Neural crest cell (in vitro differentiated cells): ENCODE data around the gene UGT1A9. TPM values are rescaled to one million over a fixed set of nuclear protein-coding genes. Genes with fewer than 3 reads are reported as not detected.

ENCODE experiments used
- DNase-seq: peaks from one replicate; pipeline ENCODE4 v3.0.0; 2021; ENCODE audit warnings: low read depth, mixed read lengths, low spot score
- H3K27ac Mint-ChIP-seq: one replicate; pipeline ENCODE4 v1.8.0; 2021; ENCODE audit warnings: mild to moderate bottlenecking, mixed read lengths; ENCODE audit not compliant: unreplicated experiment
- H3K27me3 Mint-ChIP-seq: 2 replicates; pipeline ENCODE4 v1.8.0; 2021; ENCODE audit warnings: low read depth, mild to moderate bottlenecking, mixed read lengths
- H3K36me3 Mint-ChIP-seq: 2 replicates; pipeline ENCODE4 v1.8.0; 2021; ENCODE audit warnings: low read depth, mild to moderate bottlenecking, mixed read lengths
- H3K4me1 Mint-ChIP-seq: 2 replicates; pipeline ENCODE4 v1.8.0; 2021; ENCODE audit warnings: mixed read lengths
- H3K4me3 Mint-ChIP-seq: one replicate; pipeline ENCODE4 v1.8.0; 2021; ENCODE audit warnings: mild to moderate bottlenecking, mixed read lengths
- H3K9me3 Mint-ChIP-seq: 2 replicates; pipeline ENCODE4 v1.8.0; 2021; ENCODE audit warnings: mixed read lengths
- total RNA-seq: library from RNA; stranded (reverse); gene quantifications from 2 replicates; pipeline ENCODE4 v1.2.1, GENCODE V29; 2021
- TF ChIP-seq, protein P1 (sequence below): fragments of 200-600 bp; sonication (generic); conservative IDR thresholded peaks from 2 replicates; pipeline ENCODE4 v1.5.0; 2021; ENCODE audit warnings: antibody characterized with exemption, mild to moderate bottlenecking

Gene UGT1A9
- total RNA-seq, 1 donor from 2014 or later: not detected

DNA sequence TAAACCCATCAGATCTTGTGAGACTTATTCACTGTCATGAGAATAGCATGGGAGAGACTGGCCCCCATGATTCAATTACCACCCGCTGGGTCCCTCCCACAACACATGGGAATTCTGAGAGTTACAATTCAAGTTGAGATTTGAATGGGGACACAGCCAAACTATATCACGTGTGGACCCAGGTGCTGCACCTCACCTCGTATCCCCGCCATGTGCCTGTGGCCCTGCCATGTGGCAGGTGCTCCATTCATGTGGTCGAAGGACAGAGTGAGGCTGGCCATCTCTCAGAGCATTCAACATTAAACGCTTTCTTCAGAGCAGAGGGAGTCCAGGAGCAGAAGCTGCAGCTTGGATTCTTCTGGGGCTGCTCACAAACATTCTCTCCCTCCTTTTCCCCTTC, 138.7 kb downstream of the UGT1A9 start:
- no peak for DNase-seq
- H3K9me3 Mint-ChIP-seq: no peaks in the 10 kb centered on the region
- H3K27me3 Mint-ChIP-seq: no peaks in the 10 kb centered on the region
- no peak overlapping the region for H3K27ac Mint-ChIP-seq
- TF ChIP-seq, protein P1, sequence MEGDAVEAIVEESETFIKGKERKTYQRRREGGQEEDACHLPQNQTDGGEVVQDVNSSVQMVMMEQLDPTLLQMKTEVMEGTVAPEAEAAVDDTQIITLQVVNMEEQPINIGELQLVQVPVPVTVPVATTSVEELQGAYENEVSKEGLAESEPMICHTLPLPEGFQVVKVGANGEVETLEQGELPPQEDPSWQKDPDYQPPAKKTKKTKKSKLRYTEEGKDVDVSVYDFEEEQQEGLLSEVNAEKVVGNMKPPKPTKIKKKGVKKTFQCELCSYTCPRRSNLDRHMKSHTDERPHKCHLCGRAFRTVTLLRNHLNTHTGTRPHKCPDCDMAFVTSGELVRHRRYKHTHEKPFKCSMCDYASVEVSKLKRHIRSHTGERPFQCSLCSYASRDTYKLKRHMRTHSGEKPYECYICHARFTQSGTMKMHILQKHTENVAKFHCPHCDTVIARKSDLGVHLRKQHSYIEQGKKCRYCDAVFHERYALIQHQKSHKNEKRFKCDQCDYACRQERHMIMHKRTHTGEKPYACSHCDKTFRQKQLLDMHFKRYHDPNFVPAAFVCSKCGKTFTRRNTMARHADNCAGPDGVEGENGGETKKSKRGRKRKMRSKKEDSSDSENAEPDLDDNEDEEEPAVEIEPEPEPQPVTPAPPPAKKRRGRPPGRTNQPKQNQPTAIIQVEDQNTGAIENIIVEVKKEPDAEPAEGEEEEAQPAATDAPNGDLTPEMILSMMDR: no peak
- no peak overlapping the region for H3K4me3 Mint-ChIP-seq
- no peaks in the 10 kb centered on the region for H3K4me1 Mint-ChIP-seq
- no peaks in the 10 kb centered on the region for H3K36me3 Mint-ChIP-seq

DNA sequence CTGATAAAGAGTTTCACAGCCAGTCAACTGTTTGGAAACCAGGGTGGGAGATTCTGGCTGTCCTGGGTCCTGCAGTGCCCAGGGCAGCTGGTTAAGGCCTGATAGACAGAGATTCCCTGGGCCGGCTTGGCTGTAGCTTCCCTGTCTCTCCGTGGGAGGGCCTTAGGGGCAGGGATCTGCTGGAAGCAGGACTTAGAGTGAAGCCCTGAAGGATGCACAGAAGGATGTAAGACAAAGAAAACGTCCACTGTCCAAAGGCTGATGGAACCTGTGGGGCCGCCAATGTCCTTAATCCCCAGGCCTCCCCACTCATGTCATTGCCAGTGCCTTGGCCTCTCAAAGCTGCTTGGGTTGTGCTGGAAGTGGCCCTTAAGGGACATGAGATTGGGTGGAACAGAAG, 139.4 kb downstream of the UGT1A9 start:
- no peak overlapping the region for H3K4me3 Mint-ChIP-seq
- no peaks in the 10 kb centered on the region for H3K9me3 Mint-ChIP-seq
- no peaks in the 10 kb centered on the region for H3K36me3 Mint-ChIP-seq
- no peak for DNase-seq
- peaks cover 2% of the 10 kb centered on the region for H3K4me1 Mint-ChIP-seq
- H3K27ac Mint-ChIP-seq: no peak overlapping the region
- TF ChIP-seq, protein P1: no peak
- no peaks in the 10 kb centered on the region for H3K27me3 Mint-ChIP-seq

DNA sequence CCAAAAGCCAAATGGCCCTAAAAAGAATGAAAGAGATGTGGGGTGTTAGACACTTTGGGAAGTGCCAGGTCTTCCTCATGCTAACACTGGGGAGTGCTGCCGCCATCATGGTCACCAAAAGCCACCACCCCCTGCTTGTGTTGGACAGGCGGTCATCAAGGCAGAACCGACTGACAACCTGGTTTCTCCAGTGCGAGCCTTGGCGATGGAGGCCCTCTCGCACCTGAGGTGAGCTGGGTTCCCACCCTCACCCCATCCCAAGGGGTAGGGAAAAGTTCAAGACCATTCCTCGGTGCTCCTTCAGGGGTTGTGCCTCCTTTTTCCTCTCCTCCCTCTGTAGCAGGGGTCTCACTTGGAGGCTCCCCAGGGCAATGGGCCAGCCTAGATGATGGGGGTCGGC, 140.0 kb downstream of the UGT1A9 start:
- TF ChIP-seq, protein P1: no peak
- no peak for DNase-seq
- no peak overlapping the region for H3K4me3 Mint-ChIP-seq
- H3K27ac Mint-ChIP-seq: no peak overlapping the region
- H3K36me3 Mint-ChIP-seq: no peaks in the 10 kb centered on the region
- H3K4me1 Mint-ChIP-seq: peaks cover 8% of the 10 kb centered on the region
- no peaks in the 10 kb centered on the region for H3K9me3 Mint-ChIP-seq
- no peaks in the 10 kb centered on the region for H3K27me3 Mint-ChIP-seq

DNA sequence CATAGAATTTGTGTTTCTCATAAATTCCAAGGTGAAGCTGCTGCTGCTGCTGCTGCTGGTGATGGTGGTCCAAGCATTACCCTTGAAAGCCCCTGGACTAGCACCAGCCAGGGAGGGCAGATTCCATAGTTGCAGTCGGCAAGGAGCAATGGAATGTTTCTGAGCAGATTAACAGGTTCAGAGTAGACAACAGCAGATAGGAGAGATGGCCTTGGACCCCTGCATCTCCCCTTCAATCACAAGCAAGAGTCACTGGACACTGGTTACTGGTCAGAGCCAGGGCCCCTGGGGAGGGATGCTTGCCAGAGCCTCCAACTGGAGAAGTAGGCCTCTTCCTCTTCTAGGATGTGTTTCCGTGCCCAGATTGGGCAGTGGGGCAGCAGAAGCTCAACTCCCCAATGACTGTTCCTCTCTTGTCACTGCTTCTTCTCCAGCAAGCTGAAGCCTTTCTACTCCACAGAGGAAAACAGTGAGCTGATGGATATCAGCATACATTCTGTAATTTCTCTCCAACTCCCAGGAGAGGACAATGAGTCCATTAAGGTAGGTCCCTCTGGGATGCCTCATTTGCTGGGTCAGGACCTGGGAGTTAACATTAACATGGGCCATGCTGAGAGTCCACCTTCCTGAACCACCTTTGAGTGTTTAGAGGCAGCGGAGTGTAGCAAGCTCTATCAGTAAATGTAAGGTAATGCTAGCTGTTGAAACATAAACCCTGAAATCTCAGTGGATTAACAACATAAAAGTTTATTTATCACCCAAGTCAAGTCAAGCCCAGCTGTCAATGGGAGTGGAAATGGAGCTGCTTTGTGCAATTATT, 141.7 kb downstream of the UGT1A9 start:
- H3K27me3 Mint-ChIP-seq: no peaks in the 10 kb centered on the region
- H3K27ac Mint-ChIP-seq: no peak overlapping the region
- no peak overlapping the region for H3K4me3 Mint-ChIP-seq
- no peaks in the 10 kb centered on the region for H3K36me3 Mint-ChIP-seq
- no peaks in the 10 kb centered on the region for H3K9me3 Mint-ChIP-seq
- no peak for DNase-seq
- TF ChIP-seq, protein P1: no peak
- H3K4me1 Mint-ChIP-seq: peaks cover 12% of the 10 kb centered on the region

DNA sequence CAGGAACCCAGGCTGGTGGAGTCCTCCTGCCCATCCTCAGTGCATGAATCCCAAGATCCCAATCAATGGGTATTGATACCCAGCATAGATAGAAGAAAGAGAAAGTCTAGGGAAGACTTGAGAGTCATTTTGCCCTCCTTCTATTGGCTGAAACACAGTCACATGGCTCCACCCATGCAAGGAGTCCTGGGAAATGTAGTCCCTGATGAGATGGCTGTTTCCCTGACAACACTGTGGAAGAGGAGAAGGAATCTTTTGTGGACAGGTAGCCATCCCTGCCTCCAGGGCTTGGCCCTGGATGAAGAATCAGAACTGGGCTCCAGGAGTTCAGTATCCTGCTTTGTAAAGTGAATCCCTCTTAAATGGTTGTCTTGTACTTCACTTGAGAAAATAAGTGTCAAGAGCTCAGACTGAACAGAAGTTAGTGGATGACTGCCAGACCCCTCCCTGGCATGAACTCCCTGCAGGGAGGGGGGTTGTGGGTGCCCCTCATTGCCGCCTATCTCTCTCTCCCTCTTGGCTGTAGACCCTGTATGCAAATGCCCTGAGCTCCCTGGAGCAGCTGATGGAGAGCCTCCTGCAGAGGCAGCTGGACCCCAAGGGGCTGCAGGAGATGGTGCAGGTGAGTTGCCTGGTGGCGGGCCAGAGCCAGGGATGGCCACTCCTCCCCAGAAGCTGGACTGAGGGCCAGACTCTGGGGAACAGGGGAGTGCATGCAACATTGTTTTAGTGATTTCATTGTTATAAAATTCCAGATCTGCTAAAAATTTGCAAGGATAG, 142.5 kb downstream of the UGT1A9 start:
- TF ChIP-seq, protein P1: no peak
- DNase-seq: no peak
- H3K4me3 Mint-ChIP-seq: no peak overlapping the region
- no peaks in the 10 kb centered on the region for H3K9me3 Mint-ChIP-seq
- H3K27me3 Mint-ChIP-seq: no peaks in the 10 kb centered on the region
- no peaks in the 10 kb centered on the region for H3K36me3 Mint-ChIP-seq
- H3K4me1 Mint-ChIP-seq: peaks cover 12% of the 10 kb centered on the region
- H3K27ac Mint-ChIP-seq: no peak overlapping the region
